GM18505 (cell line): ENCODE measurements around the gene ZNF831.

ENCODE experiments used
- ATAC-seq: cut with Tn5 transposase; IDR thresholded peaks from one replicate; pipeline ENCODE4 v1.9.1; 2021; ENCODE audit not compliant: unreplicated experiment
- POLR2A ChIP-seq: IDR thresholded peaks from 4 replicates; pipeline ENCODE4 v1.6.1; 2011; ENCODE audit warnings: borderline replicate concordance; ENCODE audit not compliant: insufficient read depth, insufficient read length; ENCODE audit errors: extremely low read depth

The ZNF831 gene

DNA sequence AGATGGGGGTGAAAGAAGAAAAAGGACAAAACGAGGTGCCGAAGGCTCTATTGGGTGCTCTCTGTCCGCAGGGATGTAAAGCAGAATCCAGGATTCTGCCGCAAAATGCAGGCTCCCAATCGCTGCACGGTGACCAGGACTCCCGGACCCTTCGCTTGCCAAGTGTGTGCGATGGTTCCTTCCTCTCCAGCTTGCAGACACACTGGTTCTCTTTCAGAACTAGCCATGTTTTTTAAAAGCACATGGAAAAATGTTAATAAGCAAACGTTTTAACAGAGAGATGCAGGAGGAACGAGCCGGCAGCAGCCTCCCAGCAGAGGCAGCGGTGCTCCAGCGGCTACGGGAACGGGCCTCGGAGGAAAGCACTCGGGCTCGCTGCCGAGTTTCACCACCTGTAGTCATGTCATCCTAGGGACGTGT, 59.6 kb downstream of the ZNF831 start:
- ATAC-seq, result no peak

DNA sequence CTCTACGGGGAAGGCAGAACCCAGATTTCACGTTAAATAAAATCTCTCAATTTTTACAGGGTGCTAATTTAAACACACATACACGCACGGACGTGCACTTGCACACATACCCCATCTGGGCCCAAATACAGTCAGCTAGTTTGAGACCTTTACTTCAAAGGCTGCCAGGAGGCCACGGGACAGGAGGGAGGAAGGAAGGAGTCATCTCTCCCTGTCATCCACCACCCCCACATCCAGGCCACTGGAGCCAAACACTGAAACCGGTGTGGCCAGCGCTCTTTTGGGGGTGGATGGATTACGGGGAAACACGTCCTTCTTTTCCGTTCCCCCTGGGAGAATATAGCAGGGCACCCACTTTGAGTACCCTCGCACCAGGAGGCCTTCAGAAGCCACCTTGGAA, 60.1 kb downstream of the ZNF831 start:
- no peak for TF ChIP-seq POLR2A
- no peak for ATAC-seq

More for the DNA sequence above, 59.6 kb downstream of the ZNF831 start:
- no peak for TF ChIP-seq POLR2A

DNA sequence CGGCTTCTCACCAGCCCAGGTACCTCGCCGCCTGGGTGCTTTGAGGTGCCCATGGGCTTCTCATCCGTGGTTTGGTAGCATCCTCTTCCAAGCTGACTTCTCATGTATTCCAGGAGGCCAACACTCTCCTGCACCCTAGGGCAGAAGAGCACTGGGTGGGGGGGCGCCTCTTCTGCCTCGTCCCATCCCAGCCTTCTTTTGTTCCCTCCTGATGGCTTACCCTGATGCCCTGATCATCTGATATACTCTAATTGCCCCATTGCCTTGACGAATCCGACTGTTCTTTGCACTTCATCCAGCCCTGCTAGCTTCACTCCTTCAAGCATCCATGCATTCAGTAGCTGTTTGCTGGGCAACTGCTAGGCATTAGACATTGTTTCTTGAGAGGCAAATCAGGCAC, 60.6 kb downstream of the ZNF831 start:
- no peak for TF ChIP-seq POLR2A
- no peak for ATAC-seq

DNA sequence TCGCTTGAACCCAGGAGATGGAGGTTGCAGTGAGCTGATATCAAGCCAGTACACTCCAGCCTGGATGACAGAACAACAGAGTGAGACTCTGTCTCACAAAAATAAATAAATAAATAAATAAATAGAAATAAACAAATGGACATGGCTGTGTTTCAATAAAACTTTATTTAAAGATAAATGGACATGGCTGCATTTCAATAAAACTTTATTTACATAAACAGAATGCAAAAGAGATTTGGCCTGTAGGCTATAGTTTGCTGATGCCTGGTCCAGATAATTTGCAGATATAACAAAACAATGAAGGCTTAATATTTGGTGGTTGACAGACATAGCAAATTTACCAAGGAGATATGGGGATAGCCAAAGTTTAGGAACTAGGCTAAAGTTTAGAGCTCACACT, 66.8 kb downstream of the ZNF831 start:
- no peak for ATAC-seq
- no peak for TF ChIP-seq POLR2A

DNA sequence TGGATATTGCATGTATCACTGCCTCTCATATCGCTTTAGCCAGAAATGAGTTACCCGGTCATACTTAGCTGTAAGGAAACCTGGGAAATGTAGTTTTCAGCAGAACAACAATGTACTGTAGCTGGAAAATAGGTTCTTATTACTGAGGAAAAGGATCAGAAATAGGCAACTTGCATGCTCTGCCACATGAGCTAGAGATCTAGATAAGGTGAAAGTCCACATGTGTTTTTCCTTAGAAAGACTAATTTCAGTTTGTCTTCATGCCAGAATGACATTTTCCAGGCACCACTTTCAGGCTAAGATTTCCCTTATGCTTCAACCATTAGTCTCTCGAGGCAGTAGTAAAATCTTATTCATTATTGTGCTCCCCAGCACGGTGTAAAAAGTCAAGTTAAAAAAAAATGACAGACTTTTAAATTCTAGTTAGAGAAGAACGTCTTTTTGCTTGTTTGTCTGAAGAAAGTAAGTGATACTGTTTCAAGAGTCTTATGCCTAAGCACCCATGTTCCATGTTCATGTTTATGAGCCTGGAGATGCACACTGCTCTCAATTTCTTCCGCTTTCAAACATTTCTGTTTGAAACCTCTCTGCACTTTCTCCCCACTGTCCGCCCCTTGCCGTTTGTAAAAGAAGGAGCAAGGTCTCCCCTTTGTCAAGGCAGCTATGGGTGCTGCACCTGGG, 67.6 kb downstream of the ZNF831 start:
- no peak for ATAC-seq
- no peak for TF ChIP-seq POLR2A

DNA sequence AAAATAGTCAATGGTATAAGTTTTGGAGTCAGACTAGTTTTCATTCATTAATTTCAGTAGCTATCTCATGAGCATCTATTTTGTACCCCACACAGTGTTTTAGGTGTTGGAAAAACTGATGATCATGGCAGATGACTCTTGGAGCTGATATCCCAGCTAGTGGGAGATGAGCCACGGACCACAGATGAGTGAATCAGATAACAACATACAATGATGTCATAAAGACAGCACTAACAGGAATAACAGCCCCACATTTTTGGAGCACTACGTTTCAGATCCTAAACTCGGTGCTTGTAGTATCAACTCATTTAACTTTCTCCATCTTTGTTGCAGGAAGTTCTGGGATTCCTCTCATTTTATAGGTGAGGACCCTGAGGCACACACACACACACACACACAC, 69.0 kb downstream of the ZNF831 start:
- no peak for TF ChIP-seq POLR2A
- ATAC-seq, result no peak

DNA sequence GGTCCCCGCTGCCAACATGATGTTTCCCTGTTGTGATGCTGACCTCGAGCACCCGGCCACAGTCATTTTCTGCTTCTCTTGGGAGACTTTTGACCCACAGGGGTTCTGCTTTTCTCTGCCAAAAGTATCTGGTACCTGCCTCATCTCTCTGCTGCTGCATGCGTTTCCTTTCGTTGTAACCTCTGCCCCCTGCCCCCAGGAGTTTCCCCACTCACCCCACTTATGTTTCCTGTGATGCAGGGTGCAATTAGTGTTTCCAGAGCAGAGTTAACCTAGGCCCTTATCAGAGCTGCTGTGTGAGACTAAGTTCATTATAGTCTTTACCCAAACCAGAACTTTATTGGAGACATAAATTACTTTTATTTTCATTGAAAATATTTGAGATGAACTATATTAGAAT, 71.6 kb downstream of the ZNF831 start:
- no peak for ATAC-seq
- TF ChIP-seq POLR2A, result no peak

DNA sequence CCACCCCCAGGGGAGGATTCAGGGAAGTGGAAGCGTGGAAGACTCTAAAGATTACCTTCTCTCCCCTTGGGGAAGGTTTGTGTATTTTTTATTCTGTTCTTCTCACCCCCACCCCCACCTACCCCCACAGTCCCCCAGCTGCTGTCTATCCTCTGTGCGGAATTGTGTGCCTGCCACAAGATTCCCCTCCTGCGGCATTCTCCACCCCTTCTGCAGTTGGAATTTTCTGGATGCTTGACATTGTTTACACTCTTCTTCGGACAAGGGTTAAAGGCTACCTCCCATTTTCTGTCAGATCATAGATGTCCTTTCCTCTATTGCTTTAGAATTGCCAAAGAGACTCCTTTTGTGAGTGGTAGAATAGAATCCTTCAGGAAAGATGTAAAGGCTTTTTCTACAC, 76.4 kb downstream of the ZNF831 start:
- ATAC-seq, result no peak
- no peak for TF ChIP-seq POLR2A

DNA sequence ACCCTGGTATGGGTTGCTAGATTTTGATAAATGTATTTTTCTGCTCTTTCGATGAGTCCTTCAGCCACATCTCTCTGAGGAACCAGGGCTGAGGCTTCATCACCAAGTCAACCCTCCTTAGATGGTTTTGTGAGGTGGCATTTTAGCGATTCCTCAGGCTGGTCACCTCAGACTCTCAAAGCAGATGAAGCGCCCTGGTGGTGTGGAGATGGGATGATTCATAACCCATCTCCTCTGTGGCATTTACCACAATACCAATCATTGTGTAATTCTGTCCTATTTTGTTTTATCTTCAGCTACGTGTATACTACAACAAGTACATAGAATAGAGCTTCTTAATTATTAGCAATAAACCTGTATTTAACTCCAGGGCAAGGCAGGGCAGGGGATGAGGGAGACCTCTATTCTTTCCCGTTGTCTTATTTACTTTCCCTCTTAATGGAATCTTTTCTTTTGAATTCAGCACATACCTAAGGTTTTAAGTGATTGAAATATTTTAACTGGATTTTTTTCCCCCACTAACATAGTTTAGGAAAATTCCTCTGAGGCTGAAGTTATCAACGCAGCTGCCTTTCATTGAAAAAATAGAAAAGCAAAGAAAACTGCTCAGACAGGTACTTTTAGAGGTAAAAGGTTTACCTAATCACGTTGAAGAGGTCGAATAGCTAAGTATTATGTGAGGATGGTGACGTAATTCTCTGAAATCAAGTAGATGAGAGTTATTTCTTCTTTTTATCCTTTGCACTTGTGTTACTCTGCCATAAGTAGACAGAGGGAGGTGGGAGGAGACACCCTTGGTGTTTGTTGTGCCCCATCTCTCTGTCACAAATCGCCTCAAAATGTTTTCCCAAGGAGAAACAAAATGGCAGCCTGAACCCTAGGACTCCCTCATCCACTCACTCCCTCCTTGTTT, 79.3 kb downstream of the ZNF831 start:
- TF ChIP-seq POLR2A, result no peak
- no peak for ATAC-seq

DNA sequence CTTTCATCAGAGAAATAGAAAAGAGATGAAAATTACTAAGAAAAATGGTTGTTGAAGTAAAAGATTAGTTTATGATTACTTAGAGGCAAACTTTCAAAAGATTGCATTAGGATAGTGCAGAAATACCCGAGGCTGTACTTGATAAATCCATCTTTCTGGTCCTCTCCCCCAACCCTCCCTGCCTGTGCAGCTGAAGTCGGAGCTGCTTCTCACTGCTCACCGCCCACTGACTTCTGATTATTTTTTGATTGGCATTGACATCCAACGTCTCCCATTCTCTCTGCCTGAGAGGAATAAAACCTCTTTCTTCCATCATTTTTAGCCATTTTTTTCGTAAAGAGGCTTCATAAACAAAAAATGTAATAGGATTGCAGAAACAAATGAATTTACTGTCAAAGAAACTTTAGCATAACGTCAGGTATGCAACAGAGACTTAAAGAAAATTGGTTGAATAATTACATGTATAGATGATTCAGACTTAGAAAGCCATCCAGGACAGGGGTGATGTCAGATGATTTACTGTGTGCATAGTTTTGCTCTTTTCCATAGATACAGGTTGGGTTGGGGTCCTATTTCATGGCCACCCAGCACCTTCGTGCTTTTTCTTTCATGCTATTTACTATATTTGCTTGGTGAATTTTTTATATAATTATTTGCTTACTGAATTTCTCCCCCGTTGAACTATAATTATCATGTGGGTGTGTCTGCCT, 83.2 kb downstream of the ZNF831 start:
- no peak for TF ChIP-seq POLR2A
- no peak for ATAC-seq

DNA sequence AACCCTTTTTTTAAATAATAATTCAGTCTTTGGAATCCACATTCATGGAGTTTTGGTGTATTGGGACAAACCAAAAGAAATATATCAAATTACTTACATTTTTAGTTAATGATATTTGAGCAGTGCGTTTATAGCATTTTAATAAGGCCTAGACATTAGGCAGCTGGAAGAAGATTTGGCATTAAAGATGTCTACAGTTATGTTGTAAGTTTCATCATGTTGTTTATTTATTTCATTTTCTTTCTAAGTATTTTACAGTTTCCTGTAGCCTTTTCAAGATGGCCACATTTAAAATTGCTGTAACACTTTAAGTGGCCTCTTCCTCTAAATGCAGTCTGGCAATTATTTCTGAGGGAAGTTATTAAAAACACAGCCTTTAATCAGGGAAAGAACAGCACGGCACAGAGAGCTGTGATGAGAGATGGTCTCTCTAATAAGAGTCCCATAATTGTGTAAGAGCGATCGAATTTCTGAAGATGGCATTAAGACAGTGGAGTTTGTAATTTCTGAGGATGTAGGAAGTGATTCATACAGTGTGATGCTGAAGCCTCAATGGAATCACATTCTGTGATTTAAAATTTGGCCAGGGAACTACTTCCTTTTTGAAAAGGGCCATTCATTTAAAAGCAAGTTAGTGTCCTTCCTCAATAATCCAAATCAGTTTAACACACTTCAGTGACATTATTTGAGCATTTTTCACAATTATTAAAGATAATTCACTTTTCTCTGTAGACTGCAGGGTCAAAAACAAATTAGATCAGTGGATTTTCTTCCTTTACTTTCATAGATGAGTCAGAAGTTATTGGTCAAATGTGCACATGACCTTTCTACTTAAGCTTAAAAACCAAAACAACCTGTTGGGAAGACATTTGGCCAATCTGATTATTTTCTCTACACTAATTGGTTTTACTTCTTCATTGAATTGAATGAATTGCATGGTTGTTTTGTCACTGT, 84.4 kb downstream of the ZNF831 start:
- TF ChIP-seq POLR2A, result no peak
- no peak for ATAC-seq

DNA sequence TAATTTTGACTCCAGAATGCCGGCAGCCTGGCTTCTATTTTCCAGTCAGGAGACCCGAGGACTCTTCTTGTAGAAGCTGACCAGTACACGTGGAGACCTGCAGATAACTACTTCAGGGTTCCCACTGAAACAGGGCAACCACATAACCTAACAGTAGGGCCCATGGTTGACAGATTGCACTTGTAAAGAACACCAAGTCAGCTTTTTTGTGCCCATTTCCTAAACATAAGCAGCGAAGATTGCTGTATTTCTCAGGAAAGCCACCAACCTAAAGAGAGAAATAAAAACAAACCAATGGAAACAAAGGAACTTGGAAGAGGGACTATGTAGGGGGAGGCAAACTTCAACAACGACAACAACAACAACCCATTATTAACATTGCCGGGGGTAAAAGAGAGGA, 86.7 kb downstream of the ZNF831 start:
- no peak for TF ChIP-seq POLR2A
- no peak for ATAC-seq
